ENCODE measurements around the gene CCDC146. TPM values are rescaled to one million over a fixed set of nuclear protein-coding genes. Genes with fewer than 3 reads are reported as not detected.
"Not testable (repeated sequence)": the region's sequence is repeated elsewhere in the genome, so short reads cannot be mapped to it uniquely, and the experiment has no call there.

CCDC146 gene
- total RNA-seq, 2 experiments from 2014 or later = 5.3 to 6.4 TPM

- H3K27me3 Mint-ChIP-seq = peaks cover 2% of the 10 kb centered on the region
- no peak overlapping the region for H3K27ac Mint-ChIP-seq
- peaks cover 18% of the 10 kb centered on the region for H3K9me3 Mint-ChIP-seq
- peaks cover 10% of the 10 kb centered on the region for H3K36me3 Mint-ChIP-seq (ENCODE audit: low read depth)
- ChIA-PET CTCF (interaction anchor here (1.4 kb wide), 1 partner anchor 24 kb away, joined by 4 read pairs; no protein-coding TSS in a partner anchor), POLR2A (no interaction called here)
- DNase-seq = no peak
- H3K4me1 Mint-ChIP-seq = peaks cover 3% of the 10 kb centered on the region
- no peak overlapping the region for H3K4me3 Mint-ChIP-seq
Measured at GRCh38 chr7:77223261-77223660, 100.8 kb downstream of the CCDC146 start.

GRCh38 chr7:77226357-77226839, 104.0 kb downstream of the CCDC146 start:
- DNase-seq = no peak
- Mint-ChIP-seq H3K4me3 (no peak overlapping the region), H3K27ac (no peak overlapping the region), H3K27me3 (peaks cover 4% of the 10 kb centered on the region), H3K9me3 (peaks cover 13% of the 10 kb centered on the region), H3K36me3 (ENCODE audit: low read depth) (peaks cover 5% of the 10 kb centered on the region), H3K4me1 (peaks cover 3% of the 10 kb centered on the region)
- POLR2A ChIA-PET = no interaction called here
- CTCF ChIA-PET = no interaction called here

DNA sequence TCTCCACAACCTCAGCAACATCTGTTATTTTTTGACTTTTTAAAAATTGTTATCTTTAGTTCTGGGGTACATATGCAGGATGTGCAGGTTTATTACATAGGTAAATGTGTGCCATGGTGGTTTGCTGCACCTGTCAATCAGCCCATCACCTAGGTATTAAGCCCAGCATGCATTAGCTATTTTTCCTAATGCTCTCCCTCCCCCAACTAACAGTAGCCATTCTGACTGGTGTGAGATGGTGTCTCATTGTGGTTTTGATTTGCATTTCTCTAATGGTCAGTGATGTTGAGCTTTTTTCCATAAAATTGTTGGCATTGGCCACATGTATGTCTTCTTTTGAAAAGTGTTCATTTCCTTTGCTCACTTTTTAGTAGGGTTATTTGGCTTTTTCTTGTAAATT, 106.4 kb downstream of the CCDC146 start:
- H3K36me3 Mint-ChIP-seq (ENCODE audit: low read depth); H3K9me3 Mint-ChIP-seq; DNase-seq; CTCF ChIA-PET; H3K27me3 Mint-ChIP-seq; POLR2A ChIA-PET; H3K4me1 Mint-ChIP-seq; H3K4me3 Mint-ChIP-seq; H3K27ac Mint-ChIP-seq: not testable (repeated sequence)

GRCh38 chr7:77232467-77232866, 110.1 kb downstream of the CCDC146 start:
- Mint-ChIP-seq H3K9me3 (peaks cover 10% of the 10 kb centered on the region), H3K4me3 (no peak overlapping the region), H3K4me1 (no peaks in the 10 kb centered on the region), H3K27me3 (peaks cover 4% of the 10 kb centered on the region), H3K27ac (no peak overlapping the region), H3K36me3 (ENCODE audit: low read depth) (peaks cover 2% of the 10 kb centered on the region)
- ChIA-PET CTCF (interaction anchor here (0.6 to 2.1 kb wide), 2 partner anchors 15 to 296 kb away, joined by 5 to 6 read pairs; no protein-coding TSS in a partner anchor), POLR2A (no interaction called here)
- no peak for DNase-seq

DNA sequence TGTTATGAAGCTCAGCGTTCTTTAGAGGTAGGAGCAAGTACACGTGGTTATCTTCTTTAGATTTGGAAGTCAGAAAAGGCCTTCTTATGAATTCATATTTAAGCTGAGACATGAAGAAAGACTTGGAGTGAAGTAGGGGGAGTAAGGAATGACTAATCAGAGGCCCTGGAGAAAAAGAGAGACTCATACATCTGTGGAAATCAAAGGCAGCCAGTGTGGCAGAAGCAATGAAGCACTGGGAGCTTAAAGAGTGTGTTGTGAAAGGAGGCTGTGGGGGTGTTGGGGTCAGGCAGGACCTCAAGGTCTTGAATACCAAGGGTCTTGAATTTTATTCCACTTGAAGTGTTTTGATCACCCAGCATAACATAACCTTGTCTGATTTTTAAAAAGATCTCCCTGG, 112.9 kb downstream of the CCDC146 start:
- no peak overlapping the region for H3K4me3 Mint-ChIP-seq
- peaks cover 14% of the 10 kb centered on the region for H3K4me1 Mint-ChIP-seq
- DNase-seq = no peak
- H3K27ac Mint-ChIP-seq = no peak overlapping the region
- POLR2A ChIA-PET = no interaction called here
- peaks cover 6% of the 10 kb centered on the region for H3K36me3 Mint-ChIP-seq (ENCODE audit: low read depth)
- peaks cover 7% of the 10 kb centered on the region for H3K9me3 Mint-ChIP-seq
- no peaks in the 10 kb centered on the region for H3K27me3 Mint-ChIP-seq
- CTCF ChIA-PET = no interaction called here

DNA sequence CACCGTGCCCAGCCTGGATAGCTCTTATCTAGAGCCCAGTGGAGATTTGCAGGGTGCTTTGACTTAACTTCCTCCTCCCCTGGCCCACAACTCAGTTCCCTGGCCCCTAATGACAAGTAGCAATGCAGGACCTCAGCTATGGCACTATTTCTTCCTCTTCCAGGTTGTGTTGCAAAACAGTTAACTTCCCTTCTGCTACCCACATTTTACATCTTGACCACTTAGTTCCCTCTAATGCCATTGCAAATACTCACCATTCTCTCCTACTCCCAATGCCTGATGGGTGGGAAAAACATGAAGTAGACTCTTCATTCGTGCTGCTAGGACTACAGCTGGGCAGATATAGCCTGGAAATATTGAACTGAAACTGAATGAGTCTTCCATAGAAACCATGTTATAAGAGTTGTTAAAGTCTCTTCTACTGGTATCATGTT, 116.3 kb downstream of the CCDC146 start:
- no peak overlapping the region for H3K27ac Mint-ChIP-seq
- ChIA-PET CTCF (interaction anchor here (0.8 to 1.5 kb wide), 2 partner anchors 41 to 116 kb away, joined by 3 read pairs; partner anchors contain the start of gene CCDC146), POLR2A (interaction anchor here (1.4 kb wide), 1 partner anchor 39 kb away, joined by 4 read pairs; the partner anchor contains the start of gene FGL2)
- DNase-seq = no peak
- H3K36me3 Mint-ChIP-seq (ENCODE audit: low read depth) = peaks cover 6% of the 10 kb centered on the region
- H3K9me3 Mint-ChIP-seq = no peaks in the 10 kb centered on the region
- H3K4me3 Mint-ChIP-seq = no peak overlapping the region
- peaks cover 15% of the 10 kb centered on the region for H3K4me1 Mint-ChIP-seq
- no peaks in the 10 kb centered on the region for H3K27me3 Mint-ChIP-seq

DNA sequence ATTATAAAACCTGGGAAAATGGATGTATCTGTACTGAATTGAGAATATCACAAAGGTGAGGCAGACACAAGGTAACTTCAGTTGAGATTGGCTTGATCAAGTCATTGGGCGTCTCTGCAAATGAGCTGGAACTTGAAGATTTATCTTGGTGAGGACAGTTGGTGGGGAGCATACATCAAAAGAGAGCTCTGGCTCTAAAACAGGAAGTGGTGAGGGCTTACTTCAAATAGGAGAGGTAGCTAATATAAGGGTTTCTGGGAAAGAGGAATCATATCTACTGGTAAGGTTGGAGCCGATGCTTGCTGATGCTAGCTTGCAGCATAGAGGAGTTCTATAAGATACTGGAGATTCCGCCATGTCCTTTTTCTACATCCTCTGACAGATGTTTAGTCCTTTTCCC, 117.1 kb downstream of the CCDC146 start:
- POLR2A ChIA-PET = interaction anchor here (1.4 kb wide), 1 partner anchor 40 kb away, joined by 4 read pairs; the partner anchor contains the start of gene FGL2
- CTCF ChIA-PET = interaction anchor here (1.0 to 1.5 kb wide), 2 partner anchors 11 to 42 kb away, joined by 3 read pairs; no protein-coding TSS in a partner anchor
- DNase-seq = no peak
- Mint-ChIP-seq H3K36me3 (ENCODE audit: low read depth) (peaks cover 6% of the 10 kb centered on the region), H3K4me1 (peaks cover 15% of the 10 kb centered on the region), H3K9me3 (no peaks in the 10 kb centered on the region), H3K27me3 (no peaks in the 10 kb centered on the region), H3K27ac (no peak overlapping the region), H3K4me3 (no peak overlapping the region)

DNA sequence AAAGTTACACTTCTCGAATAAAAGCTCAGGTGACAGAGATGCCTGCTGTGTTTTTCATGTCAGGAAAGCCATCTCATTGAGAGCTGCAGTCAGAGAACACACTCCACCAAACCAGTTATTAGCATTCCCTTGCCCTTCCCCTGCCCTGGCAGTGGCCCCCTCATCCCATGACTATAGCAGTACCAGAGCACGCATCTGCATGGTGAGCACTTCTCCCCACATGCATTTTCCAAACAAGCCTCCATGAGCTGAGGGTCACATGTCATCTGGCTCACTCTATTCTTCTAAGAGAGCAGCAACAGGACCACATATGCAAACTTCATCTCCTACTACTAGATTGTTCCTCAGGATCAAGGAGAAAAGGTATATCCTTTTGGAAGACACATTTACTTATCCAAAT, 119.7 kb downstream of the CCDC146 start:
- Mint-ChIP-seq H3K4me1 (peaks cover 19% of the 10 kb centered on the region), H3K27ac (no peak overlapping the region), H3K27me3 (no peaks in the 10 kb centered on the region), H3K9me3 (no peaks in the 10 kb centered on the region), H3K36me3 (ENCODE audit: low read depth) (peaks cover 6% of the 10 kb centered on the region), H3K4me3 (no peak overlapping the region)
- POLR2A ChIA-PET = no interaction called here
- CTCF ChIA-PET = no interaction called here
- DNase-seq = no peak

- CTCF ChIA-PET = interaction anchor here (1.7 kb wide), 1 partner anchor 11 kb away, joined by 4 read pairs; no protein-coding TSS in a partner anchor
- Mint-ChIP-seq H3K27ac (no peak overlapping the region), H3K36me3 (ENCODE audit: low read depth) (peaks cover 6% of the 10 kb centered on the region)
Measured at GRCh38 chr7:77242554-77242953, 120.1 kb downstream of the CCDC146 start.

DNA sequence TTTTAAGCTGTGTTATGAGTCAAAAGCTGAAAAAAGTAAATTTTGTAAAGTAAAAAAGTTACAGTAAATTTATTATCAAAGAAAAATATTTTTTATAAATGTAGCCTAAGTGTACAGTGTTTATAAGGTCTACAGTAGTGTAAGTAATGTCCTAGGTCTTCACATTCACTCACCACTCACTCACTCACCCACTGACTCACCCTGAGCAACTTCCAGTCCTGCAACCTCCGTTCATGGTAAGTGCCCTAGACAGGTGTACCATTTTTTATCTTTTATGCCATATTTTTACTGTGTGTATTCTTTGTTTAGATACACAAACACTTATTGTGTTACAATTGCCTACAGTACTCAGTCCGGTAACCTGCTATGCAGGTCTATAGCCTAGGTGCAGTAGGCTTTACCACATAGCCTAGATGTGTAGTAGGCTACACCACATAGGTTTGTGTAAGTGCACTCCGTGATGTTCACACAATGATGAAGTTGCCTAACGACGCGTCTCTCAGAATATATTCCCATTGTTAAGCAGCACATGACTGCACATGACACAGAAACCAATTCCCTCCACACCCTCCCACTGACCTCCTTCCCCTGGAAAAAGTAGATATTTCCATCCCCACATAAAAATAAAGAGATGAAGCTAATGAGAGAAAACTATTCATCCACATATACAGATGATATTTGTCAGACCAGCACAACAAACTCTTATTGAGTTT, 122.0 kb downstream of the CCDC146 start:
- H3K9me3 Mint-ChIP-seq = no peaks in the 10 kb centered on the region

More at GRCh38 chr7:77242554-77242953, 120.1 kb downstream of the CCDC146 start:
- Mint-ChIP-seq H3K9me3 (no peaks in the 10 kb centered on the region), H3K4me1 (peaks cover 19% of the 10 kb centered on the region), H3K4me3 (no peak overlapping the region), H3K27me3 (no peaks in the 10 kb centered on the region)
- POLR2A ChIA-PET = no interaction called here
- DNase-seq = no peak

DNA sequence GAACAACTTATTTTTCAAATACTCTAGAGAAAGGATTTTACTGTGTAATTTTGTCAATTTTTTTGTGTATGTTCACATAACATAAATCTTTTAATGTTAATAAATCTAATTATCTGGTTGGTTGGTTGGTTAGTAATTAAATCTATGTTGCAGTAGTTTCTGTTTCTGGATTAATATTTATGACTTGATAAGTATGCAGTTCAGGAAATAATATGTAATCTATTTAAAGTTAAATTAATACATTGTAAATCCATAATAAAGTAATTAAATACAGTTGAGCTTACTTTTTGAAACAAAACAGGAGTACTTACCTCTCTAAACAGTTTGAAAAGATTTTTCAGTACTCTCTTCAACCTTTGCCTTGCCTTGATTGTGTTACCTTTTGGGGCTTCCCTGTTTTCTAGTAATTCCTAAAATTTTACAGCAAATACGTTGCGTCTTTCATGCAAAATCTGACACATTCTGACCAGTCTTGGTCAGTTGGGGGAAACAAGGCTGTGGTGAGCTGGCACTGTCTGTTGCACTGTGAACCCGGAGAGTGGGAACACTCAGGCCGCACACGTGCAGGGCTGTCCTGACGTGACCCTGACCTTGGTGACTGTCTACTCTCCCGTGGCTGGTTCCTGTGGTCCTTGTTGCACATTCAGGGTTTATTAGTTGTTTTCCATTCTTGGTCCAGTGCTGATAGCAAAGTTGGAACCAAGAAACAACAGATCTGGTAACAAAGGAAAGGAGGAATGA, 122.8 kb downstream of the CCDC146 start:
- ChIA-PET POLR2A (interaction anchor here (1.5 kb wide), 1 partner anchor 9 kb away, joined by 3 read pairs; no protein-coding TSS in a partner anchor), CTCF (interaction anchor here (1.2 kb wide), 1 partner anchor 86 kb away, joined by 6 read pairs; no protein-coding TSS in a partner anchor)
- H3K4me1 Mint-ChIP-seq = peaks cover 6% of the 10 kb centered on the region
- DNase-seq = no peak
- no peak overlapping the region for H3K27ac Mint-ChIP-seq
- H3K36me3 Mint-ChIP-seq (ENCODE audit: low read depth) = peaks cover 2% of the 10 kb centered on the region
- peaks cover 5% of the 10 kb centered on the region for H3K27me3 Mint-ChIP-seq
- H3K9me3 Mint-ChIP-seq = no peaks in the 10 kb centered on the region
- H3K4me3 Mint-ChIP-seq = no peak overlapping the region

More for the DNA sequence above, 122.0 kb downstream of the CCDC146 start:
- H3K36me3 Mint-ChIP-seq (ENCODE audit: low read depth) = peaks cover 2% of the 10 kb centered on the region
- H3K4me1 Mint-ChIP-seq = peaks cover 11% of the 10 kb centered on the region
- ChIA-PET POLR2A (interaction anchor here (1.5 kb wide), 1 partner anchor 10 kb away, joined by 3 read pairs; no protein-coding TSS in a partner anchor), CTCF (interaction anchor here (1.2 to 1.7 kb wide), 2 partner anchors 9 to 87 kb away, joined by 4 to 6 read pairs; no protein-coding TSS in a partner anchor)
- H3K27ac Mint-ChIP-seq = no peak overlapping the region
- peaks cover 5% of the 10 kb centered on the region for H3K27me3 Mint-ChIP-seq
- DNase-seq = no peak
- H3K4me3 Mint-ChIP-seq = no peak overlapping the region

- DNase-seq = no peak
- Mint-ChIP-seq H3K27ac (no peak overlapping the region), H3K4me3 (no peak overlapping the region), H3K36me3 (ENCODE audit: low read depth) (peaks cover 2% of the 10 kb centered on the region), H3K9me3 (no peaks in the 10 kb centered on the region), H3K4me1 (peaks cover 5% of the 10 kb centered on the region), H3K27me3 (peaks cover 7% of the 10 kb centered on the region)
- CTCF ChIA-PET = interaction anchor here (0.8 to 3.6 kb wide), 12 partner anchors 9 to 124 kb away, joined by 3 to 57 read pairs (median 8); partner anchors contain the start of genes CCDC146 and FGL2
- POLR2A ChIA-PET = interaction anchor here (1.1 to 3.1 kb wide), 4 partner anchors 8 to 124 kb away, joined by 3 to 13 read pairs (median 6); partner anchors contain the start of genes CCDC146 and FGL2
Measured at GRCh38 chr7:77246026-77246640, 123.7 kb downstream of the CCDC146 start.

All from activated CD4-positive, alpha-beta memory T cell treated with anti-CD3 and anti-CD28 coated beads, Interleukin-2, amount 10 ng/mL, durations not matched to agents 7 days and 5 days (primary cell).